ENCODE measurements around the gene PARP8.

PARP8 gene

GRCh38 chr5:50744776-50745175 lies 78.3 kb downstream of the PARP8 start:
- peak overlapping the region; percentile 19 for H3K27ac ChIP-seq (ENCODE audit: low read depth, low read length, poor library complexity, severe bottlenecking)

GRCh38 chr5:50745221-50745910 lies 78.9 kb downstream of the PARP8 start:
- Histone ChIP-seq H3K79me2 (ENCODE audit: insufficient read depth, low read length) (peaks cover 55% of the 10 kb centered on the region), H3K9me2 (ENCODE audit: low read depth, low read length) (no peaks in the 10 kb centered on the region), H3K27me3 (ENCODE audit: insufficient read depth, low read length) (no peaks in the 10 kb centered on the region), H3F3A (ENCODE audit: insufficient read depth, low read length) (no peaks in the 10 kb centered on the region), H3K4me1 (ENCODE audit: insufficient read depth, low read length, severe bottlenecking) (peaks cover 47% of the 10 kb centered on the region), H3K27ac (ENCODE audit: low read depth, low read length, poor library complexity, severe bottlenecking) (peak overlapping the region; percentile 19), H3K9ac (ENCODE audit: low read length) (no peak overlapping the region; the same call in 1 of the 2 replicates), H4K20me1 (ENCODE audit: insufficient read depth, low read length) (no peaks in the 10 kb centered on the region), H2AFZ (ENCODE audit: low read length) (no peak overlapping the region), H3K36me3 (ENCODE audit: insufficient read depth, low read length) (peaks cover 5% of the 10 kb centered on the region; the same call in 1 of the 2 replicates), H3K4me2 (ENCODE audit: low read length) (peak overlapping the region; percentile 70), H3K4me3 (ENCODE audit: low read depth, low read length, poor library complexity, severe bottlenecking) (peak overlapping the region; percentile 50), H3K9me3 (ENCODE audit: low read length) (no peaks in the 10 kb centered on the region)
- no peak for TF ChIP-seq EZH2 (IDR thresholded peaks at IDR 0.05; ENCODE audit: borderline replicate concordance, low read length)
- no peak for TF ChIP-seq CTCF (IDR thresholded peaks at IDR 0.05; ENCODE audit: low read length)

More at GRCh38 chr5:50744776-50745175, 78.3 kb downstream of the PARP8 start:
- TF ChIP-seq EZH2 (IDR thresholded peaks at IDR 0.05; ENCODE audit: borderline replicate concordance, low read length) = no peak
- no peak for TF ChIP-seq CTCF (IDR thresholded peaks at IDR 0.05; ENCODE audit: low read length)
- peaks cover 5% of the 10 kb centered on the region; the same call in 1 of the 2 replicates for H3K36me3 ChIP-seq (ENCODE audit: insufficient read depth, low read length)
- H3K4me1 ChIP-seq (ENCODE audit: insufficient read depth, low read length, severe bottlenecking) = peaks cover 41% of the 10 kb centered on the region
- peak overlapping the region; percentile 50 for H3K4me3 ChIP-seq (ENCODE audit: low read depth, low read length, poor library complexity, severe bottlenecking)
- peak overlapping the region; percentile 31; the same call in 1 of the 2 replicates for H3K9ac ChIP-seq (ENCODE audit: low read length)
- H3K9me2 ChIP-seq (ENCODE audit: low read depth, low read length) = no peaks in the 10 kb centered on the region
- no peak overlapping the region for H2AFZ ChIP-seq (ENCODE audit: low read length)
- H3F3A ChIP-seq (ENCODE audit: insufficient read depth, low read length) = no peaks in the 10 kb centered on the region
- H3K27me3 ChIP-seq (ENCODE audit: insufficient read depth, low read length) = no peaks in the 10 kb centered on the region
- peaks cover 51% of the 10 kb centered on the region for H3K79me2 ChIP-seq (ENCODE audit: insufficient read depth, low read length)
- peak overlapping the region; percentile 70 for H3K4me2 ChIP-seq (ENCODE audit: low read length)
- no peaks in the 10 kb centered on the region for H3K9me3 ChIP-seq (ENCODE audit: low read length)
- no peaks in the 10 kb centered on the region for H4K20me1 ChIP-seq (ENCODE audit: insufficient read depth, low read length)

GRCh38 chr5:50749181-50749580 lies 82.7 kb downstream of the PARP8 start:
- no peaks in the 10 kb centered on the region for H3K9me2 ChIP-seq (ENCODE audit: low read depth, low read length)
- no peaks in the 10 kb centered on the region for H3F3A ChIP-seq (ENCODE audit: insufficient read depth, low read length)
- H3K9ac ChIP-seq (ENCODE audit: low read length) = no peak overlapping the region
- no peaks in the 10 kb centered on the region for H3K9me3 ChIP-seq (ENCODE audit: low read length)
- H2AFZ ChIP-seq (ENCODE audit: low read length) = no peak overlapping the region
- peaks cover 48% of the 10 kb centered on the region for H3K79me2 ChIP-seq (ENCODE audit: insufficient read depth, low read length)
- no peaks in the 10 kb centered on the region for H3K27me3 ChIP-seq (ENCODE audit: insufficient read depth, low read length)
- H3K36me3 ChIP-seq (ENCODE audit: insufficient read depth, low read length) = peaks cover 5% of the 10 kb centered on the region; the same call in 1 of the 2 replicates
- H3K27ac ChIP-seq (ENCODE audit: low read depth, low read length, poor library complexity, severe bottlenecking) = peak overlapping the region; percentile 0
- H3K4me1 ChIP-seq (ENCODE audit: insufficient read depth, low read length, severe bottlenecking) = peaks cover 43% of the 10 kb centered on the region
- TF ChIP-seq EZH2 (IDR thresholded peaks at IDR 0.05; ENCODE audit: borderline replicate concordance, low read length) (no peak), CTCF (IDR thresholded peaks at IDR 0.05; ENCODE audit: low read length) (no peak)
- H4K20me1 ChIP-seq (ENCODE audit: insufficient read depth, low read length) = no peaks in the 10 kb centered on the region
- no peak overlapping the region; the same call in 1 of the 2 replicates for H3K4me2 ChIP-seq (ENCODE audit: low read length)
- H3K4me3 ChIP-seq (ENCODE audit: low read depth, low read length, poor library complexity, severe bottlenecking) = no peak overlapping the region
